Glomerular endothelial cell (primary cell): ENCODE data around the gene WFIKKN1. TPM values are rescaled to one million over a fixed set of nuclear protein-coding genes. Genes with fewer than 3 reads are reported as not detected.

Experiments
- DNase-seq: peaks from one replicate; pipeline ENCODE4 v3.0.0-alpha.2; 2011; ENCODE audit warnings: low read depth, low spot score; ENCODE audit errors: extremely low read depth
- total RNA-seq: library from RNA; depleted of rRNA; stranded (reverse); fragments of >200 nt; gene quantifications from 2 replicates; pipeline ENCODE4 v1.2.3, GENCODE V29; 2015

Gene WFIKKN1
- total RNA-seq, 1 donor from 2014 or later, result 0.06 TPM

DNA sequence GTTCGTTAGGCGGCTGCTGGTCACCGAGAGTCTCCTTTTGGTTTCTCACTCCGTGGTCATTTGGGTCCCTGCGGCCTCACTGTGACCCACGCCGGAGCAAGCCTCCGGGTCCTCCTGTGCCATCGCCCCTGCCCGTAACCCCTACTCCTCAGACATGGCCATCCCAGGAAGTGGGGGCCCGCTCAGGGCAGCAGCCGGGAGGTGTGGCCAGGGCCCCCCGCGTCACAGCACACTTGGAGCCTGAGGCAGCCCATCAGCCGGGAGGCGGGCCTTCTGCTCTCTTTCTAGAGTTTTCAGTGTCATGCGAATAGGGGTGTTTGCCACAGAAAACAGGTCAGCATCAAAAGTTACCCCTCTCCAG is 7.9 kb upstream of the WFIKKN1 start:
- DNase-seq, result no peak

DNA sequence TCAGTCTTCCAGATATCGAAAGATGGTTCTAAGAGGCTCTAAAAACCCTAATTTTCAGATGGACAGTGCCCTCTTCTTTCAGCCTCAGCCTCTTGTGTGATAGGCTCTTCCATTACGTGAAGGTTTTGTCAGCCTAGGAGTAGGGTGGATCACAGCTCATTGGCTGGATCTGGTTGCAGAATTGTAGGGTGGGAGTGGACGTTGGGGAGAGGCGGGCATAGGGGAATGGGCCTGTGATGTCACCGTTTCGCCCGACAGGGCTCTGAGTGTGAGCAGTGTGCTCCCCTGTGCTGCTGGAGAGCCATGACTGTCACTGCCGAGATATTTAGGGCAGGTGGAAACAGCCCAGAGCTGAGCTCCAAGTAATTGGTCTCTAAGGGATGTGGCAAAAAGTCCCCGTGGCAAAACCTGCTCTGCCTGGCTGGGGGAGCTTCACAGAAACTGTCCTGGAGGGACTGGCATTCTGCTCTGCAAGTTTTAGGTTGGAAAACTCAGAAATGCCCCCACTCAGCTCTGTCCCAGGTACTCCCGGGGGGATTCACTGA is 6.2 kb upstream of the WFIKKN1 start:
- DNase-seq, result no peak

DNA sequence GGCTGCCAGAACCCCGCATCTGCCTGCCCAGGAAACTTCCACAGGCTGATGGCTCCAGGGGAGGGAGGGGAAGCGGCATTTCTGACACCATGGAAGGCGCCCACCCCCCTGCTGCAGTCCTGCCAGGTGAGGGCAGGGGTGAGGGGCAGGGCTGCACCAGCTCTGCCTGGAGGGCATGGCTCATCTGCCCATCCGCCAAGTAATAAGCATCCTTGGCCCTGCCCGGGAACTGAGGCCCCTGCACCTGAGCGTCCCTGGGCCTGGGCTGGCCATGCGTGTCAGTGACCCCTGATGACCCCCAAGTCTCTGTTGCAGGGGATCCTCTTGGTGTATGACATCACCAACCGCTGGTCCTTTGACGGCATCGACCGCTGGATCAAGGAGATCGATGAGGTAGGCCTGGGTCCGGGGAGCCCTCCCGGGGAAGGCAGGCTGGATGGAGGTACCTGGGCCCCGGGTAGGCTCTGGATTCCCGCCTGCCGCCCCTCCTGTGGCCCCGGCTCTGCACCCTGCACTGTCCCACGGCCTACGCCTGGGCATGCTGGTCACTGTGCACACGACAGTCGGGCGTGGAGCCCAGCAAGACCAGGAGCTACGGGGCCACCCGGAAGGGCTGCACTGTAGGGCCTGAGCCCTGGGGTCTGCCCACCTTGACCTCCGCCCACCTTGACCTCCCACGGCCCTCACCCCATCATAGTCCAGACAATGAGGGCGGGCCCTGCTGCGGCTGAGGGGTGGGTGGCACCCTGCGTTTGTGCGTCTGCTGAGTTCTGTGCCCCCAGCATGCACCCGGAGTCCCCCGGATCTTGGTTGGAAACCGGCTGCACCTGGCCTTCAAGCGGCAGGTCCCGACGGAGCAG is 5.4 kb upstream of the WFIKKN1 start:
- no peak for DNase-seq

DNA sequence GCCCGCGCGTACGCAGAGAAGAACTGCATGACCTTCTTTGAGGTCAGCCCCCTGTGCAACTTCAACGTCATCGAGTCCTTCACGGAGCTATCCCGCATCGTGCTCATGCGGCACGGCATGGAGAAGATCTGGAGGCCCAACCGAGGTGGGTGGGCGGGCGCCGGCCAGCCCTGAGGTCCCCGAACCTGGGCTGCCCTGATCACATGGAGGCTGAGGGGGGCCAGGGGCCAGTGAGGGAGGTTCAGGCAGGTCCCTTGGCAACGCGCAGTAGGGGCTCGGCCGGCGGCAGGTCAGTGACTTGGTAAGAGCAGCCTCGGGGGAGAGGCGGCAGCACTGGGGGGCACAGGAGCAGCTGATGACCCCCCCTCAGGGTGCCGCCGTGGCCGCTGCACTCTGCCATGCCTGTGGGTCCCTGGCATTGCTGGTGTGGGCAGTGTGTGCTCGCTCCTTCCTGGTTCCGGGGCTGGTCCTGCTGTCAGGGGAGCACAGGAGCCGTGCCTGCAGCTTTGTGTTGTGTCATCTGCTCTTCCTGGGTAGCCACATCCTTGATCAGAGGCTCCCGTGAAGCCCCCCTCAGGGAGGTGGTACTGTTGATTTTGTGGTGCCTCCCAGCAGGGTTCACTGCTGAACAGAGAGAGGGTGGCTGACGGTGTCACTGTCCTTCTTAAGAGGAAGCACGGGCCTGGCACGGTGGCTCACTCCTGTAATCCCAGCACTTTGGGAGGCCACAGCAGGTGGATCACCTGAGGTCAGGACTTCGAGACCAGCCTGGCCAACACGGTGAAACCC is 4.6 kb upstream of the WFIKKN1 start:
- no peak for DNase-seq

DNA sequence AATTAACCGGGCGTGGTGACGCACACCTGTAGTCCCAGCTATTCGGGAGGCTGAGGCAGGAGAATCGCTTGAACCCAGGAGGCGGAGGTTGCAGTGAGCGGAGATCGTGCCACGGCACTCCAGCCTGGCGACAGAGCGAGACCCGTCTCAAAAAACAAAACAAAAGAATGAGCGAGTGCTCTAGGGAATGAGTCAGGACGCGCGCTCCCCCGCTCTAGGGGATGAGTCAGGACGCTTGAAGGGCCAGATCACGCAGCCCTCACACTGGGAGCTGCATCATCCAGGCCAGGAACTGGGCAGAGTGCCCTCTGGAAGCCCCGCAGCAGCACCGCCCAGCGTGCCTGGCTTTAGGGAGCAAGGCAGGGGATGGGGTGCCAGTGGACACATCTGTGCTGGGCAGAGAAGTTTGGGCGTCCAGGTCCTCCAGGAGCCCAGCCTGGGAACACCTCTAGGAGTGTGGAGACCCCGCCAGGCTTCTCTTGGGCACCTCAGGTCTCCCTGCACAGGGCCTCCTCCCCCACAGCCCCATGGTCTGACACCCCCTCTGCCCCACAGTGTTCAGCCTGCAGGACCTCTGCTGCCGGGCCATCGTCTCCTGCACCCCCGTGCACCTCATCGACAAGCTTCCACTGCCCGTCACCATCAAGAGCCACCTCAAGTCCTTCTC is 3.9 kb upstream of the WFIKKN1 start:
- DNase-seq, result peak; percentile 42

DNA sequence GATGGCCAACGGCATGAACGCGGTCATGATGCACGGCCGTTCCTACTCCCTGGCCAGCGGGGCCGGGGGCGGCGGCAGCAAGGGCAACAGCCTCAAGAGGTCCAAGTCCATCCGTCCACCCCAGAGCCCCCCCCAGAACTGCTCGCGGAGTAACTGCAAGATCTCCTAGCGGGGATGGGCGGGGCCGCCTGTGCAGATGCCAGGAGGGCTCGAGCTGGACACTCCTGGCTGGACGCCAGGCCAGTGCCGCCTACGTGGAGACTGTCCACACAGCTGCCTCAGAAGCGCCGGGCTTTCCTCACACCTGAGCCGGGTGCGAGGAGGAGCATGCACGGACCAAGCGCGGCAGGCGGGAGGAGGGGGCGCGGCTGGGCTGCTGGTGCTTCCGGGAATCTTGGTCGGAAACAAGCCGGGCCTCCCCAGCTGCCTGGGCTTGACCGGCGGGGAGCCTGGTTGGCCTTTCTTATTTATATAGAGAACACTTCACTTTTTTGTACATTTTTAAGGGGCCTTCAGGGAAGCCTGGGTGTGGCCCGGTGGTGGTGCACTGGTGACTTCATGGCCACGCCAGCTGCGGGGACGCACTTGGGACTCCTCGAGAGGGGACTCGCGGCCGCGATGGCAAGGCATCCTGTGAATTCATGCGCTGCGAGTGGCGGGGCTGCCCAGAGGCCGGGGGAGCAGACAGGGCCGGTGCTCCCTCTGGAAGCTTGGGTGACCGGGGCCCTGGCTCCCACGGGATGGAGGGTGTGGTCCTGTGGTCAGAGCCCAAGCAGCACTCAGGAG is 3.1 kb upstream of the WFIKKN1 start:
- DNase-seq, result no peak

DNA sequence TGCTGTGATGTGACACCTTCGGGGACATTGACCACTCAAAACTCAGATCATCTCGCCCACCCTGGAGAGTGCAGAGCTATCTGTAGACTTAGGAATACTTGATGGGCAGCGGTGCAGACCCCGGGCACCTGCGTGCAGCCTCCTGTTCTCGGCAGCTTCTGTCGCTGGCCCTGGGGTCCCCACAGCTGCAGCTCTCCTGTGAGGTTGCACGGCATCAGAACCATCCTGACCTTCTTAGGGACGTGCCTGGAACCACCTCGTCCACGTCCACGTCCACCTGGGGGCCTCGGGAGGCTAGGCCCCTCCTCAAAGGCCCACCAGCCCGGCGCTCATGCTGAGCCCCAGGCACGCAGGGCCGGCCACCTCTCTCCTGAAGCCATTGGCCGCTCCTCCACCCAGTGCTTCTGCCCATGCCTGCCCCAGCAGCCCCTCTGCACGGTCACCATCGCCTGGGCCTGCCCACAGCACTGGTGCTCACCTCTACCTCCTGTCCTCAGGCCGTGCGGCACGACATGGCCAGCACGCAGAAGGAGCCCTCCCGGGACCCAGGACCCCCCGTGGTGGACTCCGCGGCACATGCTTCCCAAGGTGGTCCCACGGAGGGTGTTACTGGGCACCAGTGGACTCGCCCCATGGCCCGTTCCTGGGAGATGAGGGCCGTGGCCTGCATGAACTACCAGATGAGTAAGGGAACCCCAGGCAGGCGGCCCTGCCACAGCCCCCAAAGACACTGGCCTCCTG is 2.3 kb upstream of the WFIKKN1 start:
- DNase-seq, result no peak

DNA sequence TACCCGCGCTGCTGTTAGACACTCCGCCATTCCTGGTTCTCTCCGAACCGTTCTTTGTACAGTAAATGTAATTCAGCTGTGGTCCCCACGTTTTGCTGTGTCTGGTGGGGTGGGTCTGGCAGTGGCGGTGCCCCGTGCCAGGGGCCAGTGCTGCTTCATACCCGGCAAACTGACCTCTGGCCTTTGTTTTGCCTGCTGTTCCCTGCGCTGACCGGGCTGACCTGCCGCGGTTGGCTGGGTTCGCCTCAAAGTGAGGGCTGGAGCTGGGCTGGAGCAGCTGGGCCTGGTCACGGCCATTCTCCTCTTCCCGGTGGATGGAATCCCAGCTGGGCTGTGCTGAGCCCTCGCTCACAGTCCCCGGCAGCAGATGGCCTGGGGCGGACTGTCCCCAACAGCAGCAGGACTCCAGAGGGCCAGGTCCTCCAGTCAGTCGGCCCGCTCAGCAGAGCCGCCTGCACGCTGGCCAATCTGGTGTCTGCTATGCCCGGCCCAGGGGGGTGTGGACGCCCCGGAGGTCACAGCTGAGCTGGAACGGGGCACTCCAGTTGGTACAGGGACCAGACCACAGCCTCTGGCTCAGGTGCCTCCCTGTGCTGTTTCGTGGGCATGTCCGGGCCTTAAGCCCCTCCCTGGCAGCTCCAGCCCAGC is 1.5 kb upstream of the WFIKKN1 start:
- DNase-seq, result no peak

DNA sequence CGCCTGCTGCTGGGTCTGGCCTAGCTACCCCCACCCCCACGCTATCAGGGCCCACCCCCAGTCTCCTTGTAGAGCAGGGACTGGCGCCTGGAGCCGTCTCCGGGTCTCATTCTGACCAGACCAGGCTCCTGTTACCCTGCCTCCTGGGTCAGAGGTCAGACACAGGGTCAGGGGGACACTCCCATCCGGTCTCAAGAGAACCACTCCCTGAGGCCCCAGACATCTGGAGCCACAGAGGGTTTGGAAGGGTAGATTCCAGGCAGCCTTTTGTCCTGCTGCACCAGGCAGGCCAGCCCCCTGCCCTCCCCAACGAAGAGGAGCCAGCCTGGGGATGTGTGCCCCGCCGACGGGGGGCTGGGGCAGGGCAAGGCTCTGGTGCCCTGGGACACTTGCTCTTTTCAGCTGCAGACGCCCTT is 944 bp upstream of the WFIKKN1 start:
- DNase-seq, result no peak

DNA sequence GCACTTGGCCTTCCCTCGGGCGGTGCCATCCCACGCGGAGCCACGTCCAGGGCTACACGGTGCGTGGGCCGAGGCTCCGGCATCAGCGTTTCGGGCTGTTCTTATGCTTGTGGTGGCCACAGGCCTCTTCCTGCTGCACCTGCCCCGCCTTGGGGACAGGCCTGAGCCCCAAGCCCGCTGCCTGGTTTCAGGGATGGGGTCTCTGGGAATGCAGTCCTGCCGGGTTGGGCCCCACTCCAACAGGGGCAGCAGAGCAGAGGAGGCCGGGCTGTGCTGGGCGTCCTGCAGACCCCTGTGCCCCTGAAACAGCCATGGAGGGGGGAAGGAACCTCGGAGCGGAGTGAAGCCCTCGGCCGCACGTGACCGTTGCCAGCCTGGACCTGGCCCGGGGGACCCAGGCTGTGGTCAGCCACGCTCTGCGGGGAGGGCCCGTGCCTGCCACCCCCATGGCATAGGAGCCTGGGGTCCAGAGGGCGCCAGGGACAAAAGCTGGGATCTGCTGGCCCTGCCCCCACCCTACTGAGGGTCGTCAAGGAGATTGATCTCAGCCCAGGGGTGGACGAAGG is 453 bp upstream of the WFIKKN1 start:
- DNase-seq, result no peak

DNA sequence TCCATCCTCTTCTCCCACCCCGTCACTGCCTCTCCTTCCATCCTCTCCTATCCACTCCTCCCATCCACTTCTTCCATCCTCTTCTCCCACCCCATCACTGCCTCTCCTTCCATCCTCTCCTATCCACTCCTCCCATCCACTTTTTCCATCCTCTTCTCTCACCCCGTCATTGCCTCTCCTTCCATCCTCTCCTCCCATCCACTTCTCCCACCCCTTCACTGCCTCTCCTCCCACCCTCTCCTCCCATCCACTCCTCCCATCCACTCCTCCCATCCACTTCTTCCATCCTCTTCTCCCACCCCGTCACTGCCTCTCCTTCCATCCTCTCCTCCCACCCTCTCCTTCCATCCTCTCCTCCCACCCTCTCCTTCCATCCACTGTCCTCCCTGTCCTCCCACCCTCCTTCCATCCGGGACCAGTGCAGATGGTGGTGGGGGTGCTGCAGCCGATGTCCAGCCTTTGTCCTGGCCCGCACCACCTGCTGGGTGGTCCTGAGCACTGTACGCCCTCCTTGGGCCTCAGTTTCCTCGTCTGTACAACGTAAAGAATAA is 1.1 kb downstream of the WFIKKN1 start:
- DNase-seq, result no peak

DNA sequence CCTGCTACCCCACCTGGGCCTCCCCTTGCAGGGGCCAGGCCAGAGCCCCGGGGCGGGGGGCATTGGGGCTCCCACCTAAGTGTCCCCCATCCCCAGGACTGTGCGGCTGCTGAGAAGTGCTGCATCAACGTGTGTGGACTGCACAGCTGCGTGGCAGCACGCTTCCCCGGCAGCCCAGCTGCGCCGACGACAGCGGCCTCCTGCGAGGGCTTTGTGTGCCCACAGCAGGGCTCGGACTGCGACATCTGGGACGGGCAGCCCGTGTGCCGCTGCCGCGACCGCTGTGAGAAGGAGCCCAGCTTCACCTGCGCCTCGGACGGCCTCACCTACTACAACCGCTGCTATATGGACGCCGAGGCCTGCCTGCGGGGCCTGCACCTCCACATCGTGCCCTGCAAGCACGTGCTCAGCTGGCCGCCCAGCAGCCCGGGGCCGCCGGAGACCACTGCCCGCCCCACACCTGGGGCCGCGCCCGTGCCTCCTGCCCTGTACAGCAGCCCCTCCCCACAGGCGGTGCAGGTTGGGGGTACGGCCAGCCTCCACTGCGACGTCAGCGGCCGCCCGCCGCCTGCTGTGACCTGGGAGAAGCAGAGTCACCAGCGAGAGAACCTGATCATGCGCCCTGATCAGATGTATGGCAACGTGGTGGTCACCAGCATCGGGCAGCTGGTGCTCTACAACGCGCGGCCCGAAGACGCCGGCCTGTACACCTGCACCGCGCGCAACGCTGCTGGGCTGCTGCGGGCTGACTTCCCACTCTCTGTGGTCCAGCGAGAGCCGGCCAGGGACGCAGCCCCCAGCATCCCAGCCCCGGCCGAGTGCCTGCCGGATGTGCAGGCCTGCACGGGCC is 1.9 kb downstream of the WFIKKN1 start:
- no peak for DNase-seq

DNA sequence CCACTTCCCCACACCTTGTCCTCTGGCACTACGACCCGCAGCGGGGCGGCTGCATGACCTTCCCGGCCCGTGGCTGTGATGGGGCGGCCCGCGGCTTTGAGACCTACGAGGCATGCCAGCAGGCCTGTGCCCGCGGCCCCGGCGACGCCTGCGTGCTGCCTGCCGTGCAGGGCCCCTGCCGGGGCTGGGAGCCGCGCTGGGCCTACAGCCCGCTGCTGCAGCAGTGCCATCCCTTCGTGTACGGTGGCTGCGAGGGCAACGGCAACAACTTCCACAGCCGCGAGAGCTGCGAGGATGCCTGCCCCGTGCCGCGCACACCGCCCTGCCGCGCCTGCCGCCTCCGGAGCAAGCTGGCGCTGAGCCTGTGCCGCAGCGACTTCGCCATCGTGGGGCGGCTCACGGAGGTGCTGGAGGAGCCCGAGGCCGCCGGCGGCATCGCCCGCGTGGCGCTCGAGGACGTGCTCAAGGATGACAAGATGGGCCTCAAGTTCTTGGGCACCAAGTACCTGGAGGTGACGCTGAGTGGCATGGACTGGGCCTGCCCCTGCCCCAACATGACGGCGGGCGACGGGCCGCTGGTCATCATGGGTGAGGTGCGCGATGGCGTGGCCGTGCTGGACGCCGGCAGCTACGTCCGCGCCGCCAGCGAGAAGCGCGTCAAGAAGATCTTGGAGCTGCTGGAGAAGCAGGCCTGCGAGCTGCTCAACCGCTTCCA is 2.7 kb downstream of the WFIKKN1 start:
- DNase-seq, result no peak

DNA sequence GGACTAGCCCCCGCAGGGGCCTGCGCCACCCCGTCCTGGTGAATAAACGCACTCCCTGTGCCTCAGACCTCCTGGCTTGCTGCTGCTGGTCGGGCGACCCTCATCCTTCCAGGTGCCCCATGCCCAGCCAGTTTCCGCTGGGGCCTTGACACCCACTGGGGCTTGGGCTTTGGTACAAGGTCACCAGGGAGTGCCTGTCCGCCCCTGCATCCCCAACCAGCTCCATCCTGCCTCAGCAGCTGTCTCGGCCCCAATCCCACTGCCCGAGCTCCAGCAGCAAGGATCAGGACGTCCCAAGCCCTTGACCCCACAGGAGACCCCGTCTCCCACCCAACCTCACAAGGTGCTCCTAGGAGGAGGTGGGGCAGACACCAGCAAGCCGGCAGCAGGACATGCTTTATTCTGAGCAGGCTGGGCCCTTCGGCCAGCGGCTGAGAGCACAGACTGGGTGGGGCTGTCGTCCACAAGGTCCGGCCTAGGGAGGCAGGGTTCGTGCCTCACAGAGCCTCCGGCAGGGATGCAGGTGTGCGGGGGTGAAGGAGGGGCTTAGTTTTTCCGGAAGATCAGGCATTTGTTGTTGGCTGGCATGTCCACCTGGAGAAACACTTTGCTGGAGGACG is 3.4 kb downstream of the WFIKKN1 start:
- DNase-seq, result no peak

DNA sequence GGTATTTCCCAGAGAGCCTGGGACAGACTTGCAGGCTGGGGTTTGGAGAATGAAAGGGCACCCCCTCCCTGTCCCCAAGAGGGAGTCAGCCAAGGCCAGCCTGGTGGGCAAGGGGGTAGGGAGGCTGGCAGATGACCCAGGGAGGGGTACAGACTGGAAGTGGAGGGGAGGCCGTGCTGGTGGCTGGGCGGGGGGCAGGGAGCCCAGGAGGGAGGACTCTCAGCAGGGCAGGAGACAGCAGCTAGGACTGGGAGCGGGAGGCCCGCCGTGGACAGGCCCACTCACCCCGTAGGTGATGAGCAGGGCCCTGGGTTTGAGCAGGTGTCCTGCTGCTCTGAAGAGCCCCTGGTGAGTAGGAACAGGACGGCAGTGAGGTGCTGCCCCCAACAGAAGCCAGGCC is 4.2 kb downstream of the WFIKKN1 start:
- DNase-seq, result no peak

DNA sequence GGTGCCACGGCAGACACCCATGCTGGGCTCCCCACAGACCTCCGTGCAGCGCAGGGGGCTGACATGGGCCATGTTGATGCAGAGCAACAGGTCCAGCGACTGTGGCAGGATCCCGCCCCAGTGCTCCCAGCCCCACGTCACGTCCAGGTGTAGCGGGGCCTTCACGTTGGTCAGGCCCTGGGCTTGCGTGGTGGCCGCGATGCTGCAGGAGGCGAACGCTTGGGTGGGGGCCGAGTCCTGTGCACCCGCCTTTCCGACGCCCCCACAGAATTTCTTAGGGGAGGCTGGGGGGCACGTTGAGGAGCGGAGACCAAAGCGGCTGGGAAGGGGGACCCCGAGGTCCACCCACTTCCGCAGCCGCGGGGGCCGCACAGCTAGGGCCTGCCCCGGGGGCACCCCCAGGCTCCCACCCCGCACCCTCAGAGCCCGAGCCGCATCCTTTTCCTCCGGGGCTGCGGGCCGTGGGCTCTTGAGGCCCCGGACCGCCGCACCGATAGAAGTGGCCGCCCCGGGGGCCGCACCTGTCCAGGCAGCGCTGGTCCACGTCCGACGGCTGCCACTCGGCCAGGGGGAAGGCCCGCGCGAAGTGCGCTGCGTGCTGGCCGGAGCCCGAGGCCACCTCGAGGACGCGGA is 4.9 kb downstream of the WFIKKN1 start:
- no peak for DNase-seq
